HepG2 (cell line): ENCODE results near the gene TBCD. TPM values are rescaled to one million over a fixed set of nuclear protein-coding genes. Genes with fewer than 3 reads are reported as not detected.
A peak's percentile ranks its signal among the peaks of the same experiment; 100 is the strongest.

Source experiments
- AGO1 ChIP-seq: fragments of 200-400 bp; formaldehyde crosslinking; IDR thresholded peaks from 2 replicates; pipeline ENCODE4 v1.6.1; 2017; ENCODE audit warnings: mild to moderate bottlenecking, low read depth, low read length, moderate library complexity; ENCODE audit not compliant: poor library complexity, severe bottlenecking
- EHMT2 ChIP-seq: fragments of 200-600 bp; sonication (generic); IDR thresholded peaks from 2 replicates; pipeline ENCODE4 v1.7.0; 2017; ENCODE audit warnings: antibody characterized with exemption, low read depth, low read length, borderline replicate concordance
- KLF13 ChIP-seq: sonication (generic); formaldehyde crosslinking; IDR thresholded peaks from 2 replicates; pipeline ENCODE4 v1.4.0; 2020; ENCODE audit warnings: mild to moderate bottlenecking, missing genetic modification reagents
- MXD1 ChIP-seq: sonication (generic); formaldehyde crosslinking; IDR thresholded peaks from 2 replicates; pipeline ENCODE4 v1.4.0; 2020; ENCODE audit warnings: mild to moderate bottlenecking, missing genetic modification reagents
- MYC ChIP-seq: sonication (generic); formaldehyde crosslinking; IDR thresholded peaks from 2 replicates; pipeline ENCODE4 v1.9.0; 2021; ENCODE audit warnings: missing genetic modification reagents, borderline replicate concordance
- MZF1 ChIP-seq: sonication (generic); formaldehyde crosslinking; IDR thresholded peaks from 2 replicates; pipeline ENCODE4 v1.8.1; 2023; ENCODE audit warnings: mild to moderate bottlenecking, missing genetic modification reagents, borderline replicate concordance
- ZNF20 ChIP-seq: sonication (generic); formaldehyde crosslinking; IDR thresholded peaks from 2 replicates; pipeline ENCODE4 v1.4.0; 2020; ENCODE audit warnings: mild to moderate bottlenecking, moderate library complexity, missing genetic modification reagents
- ZNF276 ChIP-seq: sonication (generic); formaldehyde crosslinking; IDR thresholded peaks from 2 replicates; pipeline ENCODE4 v1.4.0; 2020; ENCODE audit warnings: mild to moderate bottlenecking, low read depth, missing genetic modification reagents
- ZNF317 ChIP-seq: sonication (generic); formaldehyde crosslinking; IDR thresholded peaks from 2 replicates; pipeline ENCODE4 v1.5.0; 2020; ENCODE audit warnings: mild to moderate bottlenecking, missing genetic modification reagents
- ZNF407 ChIP-seq: sonication (generic); formaldehyde crosslinking; IDR thresholded peaks from one replicate; pipeline ENCODE4 v1.5.1; 2020; ENCODE audit warnings: mild to moderate bottlenecking, missing genetic modification reagents; ENCODE audit errors: not compliant biosample characterization
- ZNF503 ChIP-seq: sonication (generic); formaldehyde crosslinking; IDR thresholded peaks from 2 replicates; pipeline ENCODE4 v1.4.0; 2020; ENCODE audit warnings: missing genetic modification reagents
- polyA plus RNA-seq, 8 experiments: library from polyadenylated mRNA; depleted of rRNA in 3 of 8; stranded (reverse) in 7 of 8; unstranded in 1 of 8; fragments of >200 nt; fragmentation: Illumina TruSeq in 4 of 8; extraction: Trizol in 4 of 8; gene quantifications; 2 replicates each; pipeline versions ENCODE4 v1.2.1 to v1.2.3, GENCODE V29; 2011 to 2016; ENCODE audit warnings: low read depth in 4 of 8, missing spikeins in 1 of 8, mixed read lengths in 1 of 8; ENCODE audit not compliant: insufficient read depth in 1 of 8
- total RNA-seq, 5 experiments: library from RNA; depleted of rRNA; stranded (reverse); fragments of >200 nt; fragmentation: Illumina TruSeq; extraction: Trizol; gene quantifications; 2 replicates each; pipeline ENCODE4 v1.2.3, GENCODE V29; 2016; ENCODE audit warnings: low read depth in 1 of 5
- TF ChIP-seq, protein P1 (sequence below): sonication (generic); formaldehyde crosslinking; IDR thresholded peaks from 2 replicates; pipeline ENCODE4 v1.9.0; 2022; ENCODE audit warnings: low read depth, missing genetic modification reagents

Gene TBCD
- total and polyA plus RNA-seq, 2 of the 13 experiments (the other 11 are each of a cell fraction or from before 2014, with no cell fraction given) = 33.9 to 54.8 TPM

GRCh38 chr17:82888583-82889495 lies 137.0 kb downstream of the TBCD start (continued):
- TF ChIP-seq ZNF503 (CRISPR knock-in tag) (peak; percentile 23; the same call in 1 of the 2 replicates), ZNF317 (CRISPR knock-in tag) (0 out of 2 replicates have a peak, but pooled peaks have one; percentile 41), EHMT2 (peak; percentile 19; the same call in 1 of the 2 replicates), ZNF20 (no peak), KLF13 (CRISPR knock-in tag) (0 out of 2 replicates have a peak, but pooled peaks have one; percentile 16), MYC (CRISPR knock-in tag) (peak; percentile 84), ZNF407 (CRISPR knock-in tag) (no peak), MZF1 (CRISPR knock-in tag) (no peak), MXD1 (CRISPR knock-in tag) (peak; percentile 65; the same call in 1 of the 2 replicates), ZNF276 (CRISPR knock-in tag) (peak; percentile 49; the same call in 1 of the 2 replicates), AGO1 (peak; percentile 83)
- TF ChIP-seq, protein P1, sequence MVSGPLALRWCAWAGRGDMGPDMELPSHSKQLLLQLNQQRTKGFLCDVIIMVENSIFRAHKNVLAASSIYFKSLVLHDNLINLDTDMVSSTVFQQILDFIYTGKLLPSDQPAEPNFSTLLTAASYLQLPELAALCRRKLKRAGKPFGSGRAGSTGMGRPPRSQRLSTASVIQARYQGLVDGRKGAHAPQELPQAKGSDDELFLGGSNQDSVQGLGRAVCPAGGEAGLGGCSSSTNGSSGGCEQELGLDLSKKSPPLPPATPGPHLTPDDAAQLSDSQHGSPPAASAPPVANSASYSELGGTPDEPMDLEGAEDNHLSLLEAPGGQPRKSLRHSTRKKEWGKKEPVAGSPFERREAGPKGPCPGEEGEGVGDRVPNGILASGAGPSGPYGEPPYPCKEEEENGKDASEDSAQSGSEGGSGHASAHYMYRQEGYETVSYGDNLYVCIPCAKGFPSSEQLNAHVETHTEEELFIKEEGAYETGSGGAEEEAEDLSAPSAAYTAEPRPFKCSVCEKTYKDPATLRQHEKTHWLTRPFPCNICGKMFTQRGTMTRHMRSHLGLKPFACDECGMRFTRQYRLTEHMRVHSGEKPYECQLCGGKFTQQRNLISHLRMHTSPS (CRISPR knock-in tag) = peak; percentile 93
